IMR-90 (cell line): ENCODE measurements around the gene MPPED1. TPM values are rescaled to one million over a fixed set of nuclear protein-coding genes. Genes with fewer than 3 reads are reported as not detected.

Source experiments
- ATAC-seq: fragments of 200-7000 bp; cut with Tn5 transposase; 2 replicates; pipeline ENCODE4 v1.9.1; 2020; ENCODE audit warnings: low read depth, mild to moderate bottlenecking, moderate library complexity
- BruUV-seq: library from RNA; stranded (reverse); fragments of 400-500 nt; replicated peaks from 2 replicates; lab custom pipeline; 2021; lab: Mats Ljungman, UMichigan
- CTCF ChIA-PET: fragments of 300-600 bp; formaldehyde crosslinking; extraction: SDS; loops from one replicate; lab custom pipeline; 2021; ENCODE audit warnings: antibody characterized with exemption; lab: Yijun Ruan, JAX
- POLR2A ChIA-PET: fragments of 300-600 bp; sonication (Branson Sonifier 250); formaldehyde crosslinking; loops from one replicate; lab custom pipeline; 2022; ENCODE audit warnings: antibody characterized with exemption; ENCODE audit not compliant: unreplicated experiment; lab: Charles Lee
- DNase-seq: peaks from one replicate; pipeline ENCODE4 v3.0.0; 2013
- H2AFZ ChIP-seq: replicated peaks from 2 replicates; pipeline ENCODE3; 2013; ENCODE audit warnings: low read length, mild to moderate bottlenecking; ENCODE audit not compliant: poor library complexity
- H2AK5ac ChIP-seq: 2 replicates; pipeline ENCODE4 v1.6.1; 2013; ENCODE audit warnings: low read depth, low read length, inconsistent platforms
- H2AK9ac ChIP-seq: replicated peaks from 2 replicates; pipeline ENCODE3; 2013; ENCODE audit warnings: mild to moderate bottlenecking, low read depth, low read length, moderate library complexity; ENCODE audit not compliant: poor library complexity
- H2BK120ac ChIP-seq: 2 replicates; pipeline ENCODE4 v1.6.1; 2013; ENCODE audit warnings: low read depth, low read length, inconsistent platforms
- H2BK15ac ChIP-seq: 3 replicates; pipeline ENCODE4 v1.6.1; 2013; ENCODE audit warnings: low read depth, low read length, inconsistent platforms
- H2BK20ac ChIP-seq: 2 replicates; pipeline ENCODE4 v1.6.1; 2013; ENCODE audit warnings: low read depth, mild to moderate bottlenecking, inconsistent platforms, low read length, moderate library complexity
- H2BK5ac ChIP-seq: 2 replicates; pipeline ENCODE4 v1.6.1; 2013; ENCODE audit warnings: mild to moderate bottlenecking, low read depth, low read length, inconsistent platforms; ENCODE audit not compliant: poor library complexity, severe bottlenecking
- H3K14ac ChIP-seq: replicated peaks from 2 replicates; pipeline ENCODE4 v1.6.1; 2013; ENCODE audit warnings: low read depth, low read length, inconsistent platforms
- H3K18ac ChIP-seq: 2 replicates; pipeline ENCODE4 v1.6.1; 2013; ENCODE audit warnings: low read depth, low read length, control low read depth
- H3K23ac ChIP-seq: 2 replicates; pipeline ENCODE4 v1.6.1; 2013; ENCODE audit warnings: low read depth, low read length, inconsistent platforms
- H3K27ac ChIP-seq: 2 replicates; pipeline ENCODE4 v1.5.1; 2013; ENCODE audit warnings: mild to moderate bottlenecking, control low read depth, low read length; ENCODE audit not compliant: insufficient read depth
- H3K27me3 ChIP-seq: 2 replicates; pipeline ENCODE4 v1.6.1; 2013; ENCODE audit warnings: low read length; ENCODE audit not compliant: control insufficient read depth, insufficient read depth
- H3K36me3 ChIP-seq: 2 replicates; pipeline ENCODE4 v1.6.1; 2013; ENCODE audit warnings: low read length, mixed read lengths; ENCODE audit not compliant: control insufficient read depth, insufficient read depth
- H3K4ac ChIP-seq: 2 replicates; pipeline ENCODE4 v1.6.1; 2013; ENCODE audit warnings: low read depth, low read length, inconsistent platforms
- H3K4me1 ChIP-seq: 2 replicates; pipeline ENCODE4 v1.6.1; 2013; ENCODE audit warnings: low read length, mixed read lengths; ENCODE audit not compliant: control insufficient read depth, insufficient read depth
- H3K4me2 ChIP-seq: 2 replicates; pipeline ENCODE4 v1.6.1; 2013; ENCODE audit warnings: low read depth, mild to moderate bottlenecking, control low read depth, low read length, moderate library complexity
- H3K4me3 ChIP-seq: 2 replicates; pipeline ENCODE4 v1.5.1; 2013; ENCODE audit warnings: low read depth, mild to moderate bottlenecking, control low read depth, low read length, moderate library complexity; ENCODE audit not compliant: insufficient read depth
- H3K56ac ChIP-seq: 2 replicates; pipeline ENCODE4 v1.6.1; 2013; ENCODE audit warnings: low read length, inconsistent platforms; ENCODE audit not compliant: insufficient read depth; ENCODE audit errors: extremely low read depth
- H3K79me1 ChIP-seq, 2 experiments: 2 replicates each; pipeline ENCODE4 v1.6.1; 2013; ENCODE audit warnings: low read length in 2 of 2, inconsistent platforms in 1 of 2, low read depth in 1 of 2
- H3K9ac ChIP-seq: 2 replicates; pipeline ENCODE4 v1.6.1; 2013; ENCODE audit warnings: low read depth, low read length, control low read depth
- H3K9me1 ChIP-seq: 2 replicates; pipeline ENCODE4 v1.6.1; 2013; ENCODE audit warnings: low read length, inconsistent platforms; ENCODE audit not compliant: insufficient read depth
- H3K9me3 ChIP-seq: 2 replicates; pipeline ENCODE4 v1.6.1; 2013; ENCODE audit warnings: low read length; ENCODE audit not compliant: control insufficient read depth, insufficient read depth
- H4K20me1 ChIP-seq: 2 replicates; pipeline ENCODE4 v1.6.1; 2013; ENCODE audit warnings: low read length, inconsistent platforms; ENCODE audit not compliant: insufficient read depth
- H4K5ac ChIP-seq: 2 replicates; pipeline ENCODE4 v1.6.1; 2013; ENCODE audit warnings: mild to moderate bottlenecking, low read depth, low read length, control low read depth
- H4K8ac ChIP-seq, 2 experiments: 2 replicates each; pipeline ENCODE4 v1.6.1; 2013; ENCODE audit warnings: low read depth in 2 of 2, low read length in 2 of 2, control low read depth in 1 of 2, inconsistent platforms in 1 of 2
- H4K91ac ChIP-seq: 2 replicates; pipeline ENCODE4 v1.6.1; 2013; ENCODE audit warnings: low read depth, low read length, inconsistent platforms; ENCODE audit not compliant: insufficient read depth
- NFE2L2 ChIP-seq: fragments of 150-350 bp; IDR thresholded peaks from 2 replicates; pipeline ENCODE4 v1.6.1; 2016; ENCODE audit warnings: low read depth, mild to moderate bottlenecking, low read length
- WGBS, 2 experiments: methylation state at CpG; one replicate each; pipeline versions ENCODE4 v1.1.5 to v1.1.7; 2013; ENCODE audit warnings: missing lambda C conversion rate in 2 of 2; ENCODE audit not compliant: insufficient read length in 1 of 2; ENCODE audit errors: extremely low coverage in 2 of 2; 5-methylcytosine and 5-hydroxymethylcytosine counted together
- dilution Hi-C: fragments of 300-500 bp; cut with HindIII; formaldehyde crosslinking; loops from one replicate; pipeline ENCODE4 v1.14.3; 2018; ENCODE audit warnings: low sequenced_read_pairs; ENCODE audit not compliant: unreplicated experiment
- in situ Hi-C: fragments of 300-500 bp; cut with MboI; formaldehyde crosslinking; loops from 3 replicates; pipeline ENCODE4 v1.14.3; 2019; ENCODE audit warnings: low sequenced_read_pairs, inconsistent platforms, mixed read lengths
- intact Hi-C: fragments of 100-400 bp; cut with micrococcal nuclease; formaldehyde crosslinking; loops from 2 replicates; pipeline ENCODE4 v1.10.0; 2022
- polyA plus RNA-seq, 3 experiments: library from polyadenylated mRNA; depleted of rRNA; stranded (reverse); fragments of >200 nt; gene quantifications; 2 replicates each; pipeline ENCODE4 v1.2.3, GENCODE V29; 2012; ENCODE audit warnings: low replicate concordance in 1 of 3
- total RNA-seq: library from RNA; depleted of rRNA; stranded (reverse); fragments of >200 nt; gene quantifications from 2 replicates; pipeline ENCODE4 v1.2.3, GENCODE V29; 2012

MPPED1 gene
- total and polyA plus RNA-seq, 2 of the 4 experiments (the other 2 are of a cell fraction): not detected

GRCh38 chr22:43553451-43554258 is 141.8 kb downstream of the MPPED1 start:
- intact Hi-C loops: no loop called here
- no peak overlapping the region for H2AK9ac ChIP-seq
- no peak overlapping the region for H2AK5ac ChIP-seq
- H3K18ac ChIP-seq: no peak overlapping the region
- no peaks in the 10 kb centered on the region for H3K27me3 ChIP-seq
- no peak overlapping the region for H3K14ac ChIP-seq
- H3K4me1 ChIP-seq: no peaks in the 10 kb centered on the region
- H2BK5ac ChIP-seq: no peak overlapping the region
- no peak for DNase-seq
- BruUV-seq: no TSS peak
- no peak overlapping the region for H2BK15ac ChIP-seq
- in situ Hi-C loops: no loop called here
- no peak overlapping the region for H2BK20ac ChIP-seq
- H3K36me3 ChIP-seq: no peaks in the 10 kb centered on the region
- no peak overlapping the region for H3K56ac ChIP-seq
- H3K9me1 ChIP-seq: no peaks in the 10 kb centered on the region
- H2BK120ac ChIP-seq: no peak overlapping the region
- H4K20me1 ChIP-seq: no peaks in the 10 kb centered on the region
- no peak overlapping the region for H3K4ac ChIP-seq
- no peak overlapping the region for H4K8ac ChIP-seq
- H3K4me2 ChIP-seq: no peak overlapping the region
- no peaks in the 10 kb centered on the region for H3K9me3 ChIP-seq
- H4K5ac ChIP-seq: no peak overlapping the region
- 73% methylated on average over 11 of the region's 16 CpGs; no CpG with 5 or more reads in 1 of the 2 experiments for WGBS, 2 experiments
- dilution Hi-C loops: no loop called here
- no peak overlapping the region for H3K4me3 ChIP-seq
- H3K9ac ChIP-seq: no peak overlapping the region
- no peak for ATAC-seq
- TF ChIP-seq NFE2L2: no peak
- no peak overlapping the region for H2AFZ ChIP-seq
- no peaks in the 10 kb centered on the region for H3K79me1 ChIP-seq
- no peak overlapping the region for H3K23ac ChIP-seq
- ChIA-PET POLR2A (no interaction called here), CTCF (no interaction called here)
- H4K91ac ChIP-seq: no peak overlapping the region
- H3K27ac ChIP-seq: no peak overlapping the region
